ENCODE measurements around the gene INTS15.
"Not testable (repeated sequence)": the region's sequence is repeated elsewhere in the genome, so short reads cannot be mapped to it uniquely, and the experiment has no call there.

The INTS15 gene

GRCh38 chr7:6589829-6590644 lies at the start of gene INTS15:
Gene INTS15, plus strand, starts transcription at chr7:6590021. Its CDS starts 263 bp downstream, at chr7:6590284.
- peak; percentile 89 for DNase-seq

- DNase-seq = no peak
Measured at GRCh38 chr7:6542368-6542767, 47.5 kb upstream of the INTS15 start.

- DNase-seq = no peak
Measured at GRCh38 chr7:6545398-6546126, 44.3 kb upstream of the INTS15 start.

GRCh38 chr7:6546498-6547251 lies 43.1 kb upstream of the INTS15 start:
- DNase-seq = no peak

GRCh38 chr7:6547400-6547799 lies 42.4 kb upstream of the INTS15 start:
- no peak for DNase-seq

GRCh38 chr7:6551016-6551511 lies 38.8 kb upstream of the INTS15 start, which contains the start of gene GRID2IP:
Gene GRID2IP, minus strand, starts transcription at chr7:6551461. Its CDS starts 25 bp downstream, at chr7:6551436.
- no peak for DNase-seq

GRCh38 chr7:6553448-6554044 lies 36.3 kb upstream of the INTS15 start:
- no peak for DNase-seq

GRCh38 chr7:6554848-6555247 lies 35.0 kb upstream of the INTS15 start:
- DNase-seq = no peak

- DNase-seq = no peak
Measured at GRCh38 chr7:6556196-6556595, 33.6 kb upstream of the INTS15 start.

GRCh38 chr7:6558837-6559236 lies 31.0 kb upstream of the INTS15 start:
- DNase-seq = no peak

GRCh38 chr7:6559896-6560295 lies 29.9 kb upstream of the INTS15 start:
- DNase-seq = no peak

GRCh38 chr7:6562106-6562505 lies 27.7 kb upstream of the INTS15 start:
- no peak for DNase-seq

GRCh38 chr7:6563936-6564770 lies 25.7 kb upstream of the INTS15 start:
- no peak for DNase-seq

GRCh38 chr7:6565655-6566054 lies 24.2 kb upstream of the INTS15 start:
- DNase-seq = no peak

- DNase-seq = no peak
Measured at GRCh38 chr7:6567886-6568285, 21.9 kb upstream of the INTS15 start.

GRCh38 chr7:6571160-6571779 lies 18.6 kb upstream of the INTS15 start:
- DNase-seq = no peak

- no peak for DNase-seq
Measured at GRCh38 chr7:6575281-6576023, 14.4 kb upstream of the INTS15 start.

- no peak for DNase-seq
Measured at GRCh38 chr7:6576024-6576866, 13.6 kb upstream of the INTS15 start.

- DNase-seq = not testable (repeated sequence)
Measured at GRCh38 chr7:6576867-6577368, 12.9 kb upstream of the INTS15 start.
